Measurements from ENCODE around the gene FYB1.

GRCh38 chr5:39059064-39059463 is 160.3 kb downstream of the FYB1 start:
- TF ChIP-seq CTCF (conservative IDR thresholded peaks at IDR 0.05; ENCODE audit: low read depth in 2 of 2): no peak
- TF ChIP-seq ZNF462 (CRISPR knock-in tag; IDR thresholded peaks at IDR 0.05): no peak
- no peak for TF ChIP-seq ETS1 (IDR thresholded peaks at IDR 0.05)
- no peak for TF ChIP-seq REST (IDR thresholded peaks at IDR 0.05; ENCODE audit: unreplicated experiment)
- no peak for TF ChIP-seq EZH2 (IDR thresholded peaks at IDR 0.05; ENCODE audit: low read depth, unreplicated experiment)
- TF ChIP-seq EZH2phosphoT487 (IDR thresholded peaks at IDR 0.05; ENCODE audit: unreplicated experiment): no peak
- no peak for TF ChIP-seq CREB1 (CRISPR knock-in tag; IDR thresholded peaks at IDR 0.05; ENCODE audit: low read depth)
- no peak for TF ChIP-seq JUNB (IDR thresholded peaks at IDR 0.05; ENCODE audit: unreplicated experiment)
- no peak for TF ChIP-seq POLR2AphosphoS5 (IDR thresholded peaks at IDR 0.05; ENCODE audit: low read depth)

Data from GM23338 (cell line).